ENCODE data around the gene APOH.

The APOH gene

DNA sequence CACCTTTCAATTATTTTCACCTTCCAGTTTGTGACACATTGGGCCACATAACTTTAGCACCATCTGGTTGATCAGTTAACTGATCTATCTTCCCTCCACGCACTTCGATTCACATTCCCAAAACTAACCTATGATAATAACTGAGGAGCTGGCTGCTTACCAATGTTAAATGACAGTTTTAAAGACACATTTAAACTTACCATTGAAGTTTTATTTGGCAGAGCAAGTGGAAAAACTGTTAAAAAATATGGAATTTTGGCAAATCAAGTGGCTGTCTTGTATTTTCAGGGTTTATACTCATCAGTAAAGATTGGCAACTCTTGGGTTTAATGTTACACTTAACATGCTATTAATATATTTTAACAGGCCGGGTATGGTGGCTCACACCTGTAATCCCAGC is 5.4 kb upstream of the APOH start:
- DNase-seq = no peak

DNA sequence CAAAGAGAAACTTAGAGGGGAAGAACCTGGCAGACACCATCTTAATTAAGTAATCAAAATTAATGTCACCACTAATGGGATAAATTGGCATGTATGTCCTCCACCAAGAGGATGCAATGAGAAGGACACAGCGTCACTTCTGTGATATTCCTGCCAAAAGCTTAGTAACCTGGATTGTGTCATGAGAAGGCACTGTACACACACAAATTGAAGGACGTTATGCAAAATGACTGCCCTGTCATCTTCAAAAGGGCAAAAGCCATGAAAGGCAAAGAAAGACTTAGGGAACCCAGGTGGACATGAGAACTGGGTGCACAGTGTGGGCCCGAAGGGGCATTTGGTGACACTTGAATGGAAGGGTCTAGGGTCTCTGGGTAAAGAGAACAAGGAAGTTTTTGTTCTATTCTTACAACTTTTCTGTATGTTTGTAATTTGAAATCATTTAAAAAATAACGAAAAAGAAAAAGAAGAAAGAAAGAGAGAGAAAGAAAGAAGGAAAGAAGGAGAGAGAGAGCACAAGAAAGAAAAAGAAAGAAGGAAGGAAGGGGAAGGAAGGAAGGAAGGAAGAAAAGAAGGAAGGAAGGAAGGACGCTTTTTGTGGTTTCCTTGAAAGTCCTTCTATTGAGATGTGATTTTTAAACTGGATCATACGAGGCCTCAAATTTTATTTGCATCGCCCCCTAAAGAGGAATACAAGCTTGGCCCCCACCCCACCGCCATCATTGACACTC is 4.0 kb upstream of the APOH start:
- DNase-seq = no peak

DNA sequence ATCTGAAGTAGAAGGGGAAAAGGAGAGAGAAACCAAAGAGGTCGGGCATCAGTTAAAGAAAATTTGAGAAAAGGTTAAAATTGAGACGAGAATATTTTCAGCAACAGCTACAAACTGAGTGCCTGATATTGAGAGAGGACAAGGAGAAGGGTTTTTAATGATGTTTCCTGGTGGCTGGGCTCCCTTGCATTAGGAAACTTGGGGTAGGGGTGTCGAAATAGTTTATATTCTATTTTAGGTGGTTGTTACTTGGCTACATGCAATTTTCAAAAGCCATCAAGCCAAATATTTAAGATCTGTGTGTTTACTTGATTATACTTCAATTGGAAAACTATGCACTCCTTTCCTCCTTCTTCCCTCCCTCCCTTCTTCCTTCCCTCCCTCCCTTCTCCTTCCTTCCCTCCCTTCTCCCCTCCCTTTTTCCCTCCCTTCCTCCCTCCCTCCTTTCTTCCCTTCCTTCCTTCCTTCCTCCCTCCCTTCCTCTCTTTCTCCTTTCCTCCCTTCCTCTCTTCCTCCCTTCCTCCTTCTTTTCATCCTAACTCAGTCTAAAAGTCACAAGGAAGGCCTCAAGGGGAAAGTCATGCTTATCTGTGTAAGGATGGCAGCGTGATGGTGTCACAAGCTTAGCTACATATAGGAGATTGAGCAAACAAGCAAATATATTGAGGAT is 1.8 kb upstream of the APOH start:
- no peak for DNase-seq

DNA sequence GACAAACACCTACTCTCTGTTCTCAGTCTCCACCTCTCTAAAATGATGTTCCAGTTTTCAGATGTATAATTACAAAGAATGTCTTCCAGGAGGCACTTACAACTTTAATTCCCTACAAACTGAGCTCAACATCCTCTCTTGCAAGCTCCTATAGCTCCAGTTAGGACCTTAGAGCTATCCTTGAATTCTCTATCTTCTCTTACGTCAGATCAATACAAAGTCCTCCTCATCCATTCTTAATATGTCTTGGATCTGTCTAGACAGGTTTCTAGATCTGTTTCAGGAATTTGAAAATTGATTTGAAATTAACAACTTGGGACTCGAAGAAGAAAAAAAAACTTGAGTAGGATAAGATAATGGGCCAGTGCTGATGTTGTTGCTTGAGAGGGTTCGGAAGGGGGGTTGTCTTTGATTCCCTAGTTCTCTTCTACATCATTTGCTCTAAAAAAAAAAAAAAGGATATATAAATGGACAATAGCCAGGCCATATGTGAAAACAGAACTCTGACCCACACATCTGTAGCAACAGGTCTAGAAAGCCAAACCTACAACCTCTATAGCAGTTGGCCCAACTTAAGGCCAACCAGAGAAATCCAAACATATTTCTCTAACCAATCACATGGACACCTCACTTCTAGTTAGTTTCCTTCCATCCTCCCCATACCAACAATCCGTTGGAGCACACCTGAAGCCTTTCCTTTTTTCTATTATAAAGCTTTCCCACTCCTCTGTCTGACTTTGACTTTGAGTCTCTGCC is 746 bp upstream of the APOH start:
- DNase-seq = no peak

DNA sequence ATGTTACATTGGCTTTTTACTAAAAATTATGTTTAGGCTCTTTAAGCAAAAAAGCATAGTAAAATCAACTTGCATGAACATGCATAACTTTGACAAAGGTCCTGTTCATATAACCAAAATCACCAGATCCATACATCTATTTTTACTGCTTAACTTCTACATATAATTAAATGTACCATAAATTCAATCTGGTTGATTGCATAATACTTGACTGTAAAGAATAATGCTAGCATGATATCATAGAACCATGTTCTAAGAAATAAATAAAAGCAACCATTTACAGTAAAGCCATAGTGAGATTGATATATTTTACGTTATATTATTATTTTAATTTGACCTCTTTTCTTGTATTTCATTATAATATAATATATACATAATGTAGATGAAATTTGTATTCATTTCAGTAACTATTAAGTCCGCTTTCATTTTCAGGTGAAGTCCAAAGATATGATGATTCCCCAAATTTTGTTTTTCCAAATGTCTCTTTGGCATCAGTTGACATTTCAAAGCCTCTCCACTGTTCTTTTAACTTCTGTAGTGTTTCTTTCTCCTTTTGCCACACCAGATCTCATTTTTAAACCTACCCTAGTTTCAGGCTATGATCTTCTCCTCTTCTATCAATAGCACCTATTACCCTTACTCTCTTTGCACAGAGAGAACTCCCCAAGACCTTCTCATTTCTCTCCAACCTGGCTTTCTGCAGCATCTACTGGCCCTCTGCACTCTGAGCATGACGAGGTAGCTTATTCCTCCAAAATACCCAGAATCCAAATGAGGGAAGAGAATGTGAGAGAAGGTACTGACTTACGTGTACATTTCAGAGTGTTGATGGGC is 1.8 kb downstream of the APOH start:
- no peak for DNase-seq

DNA sequence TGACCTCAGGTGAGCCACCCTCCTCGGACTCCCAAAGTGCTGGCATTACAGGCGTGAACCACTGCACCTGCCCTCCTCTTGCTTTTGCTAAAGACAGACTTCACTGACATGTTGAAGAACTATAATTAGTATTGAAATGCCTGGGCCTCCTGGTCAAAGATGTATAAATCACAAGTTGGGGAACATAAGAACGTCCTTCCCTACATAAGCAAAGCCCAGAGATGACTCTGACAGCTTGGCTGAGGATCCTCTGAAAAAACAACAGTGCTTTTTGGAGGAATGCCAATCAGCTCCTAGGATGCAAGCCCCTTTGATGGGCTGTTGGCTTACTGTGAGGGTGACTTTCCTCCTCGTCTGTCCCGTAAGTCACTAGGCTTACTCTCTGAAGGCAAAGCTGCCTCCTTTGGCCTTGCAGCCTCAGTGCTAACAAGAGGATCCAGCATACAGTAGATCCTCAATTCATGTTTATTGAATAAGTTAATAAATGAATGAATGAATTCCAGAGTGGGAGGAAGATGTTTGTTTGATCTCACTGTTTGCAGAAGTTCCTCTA is 6.3 kb downstream of the APOH start:
- DNase-seq = no peak

DNA sequence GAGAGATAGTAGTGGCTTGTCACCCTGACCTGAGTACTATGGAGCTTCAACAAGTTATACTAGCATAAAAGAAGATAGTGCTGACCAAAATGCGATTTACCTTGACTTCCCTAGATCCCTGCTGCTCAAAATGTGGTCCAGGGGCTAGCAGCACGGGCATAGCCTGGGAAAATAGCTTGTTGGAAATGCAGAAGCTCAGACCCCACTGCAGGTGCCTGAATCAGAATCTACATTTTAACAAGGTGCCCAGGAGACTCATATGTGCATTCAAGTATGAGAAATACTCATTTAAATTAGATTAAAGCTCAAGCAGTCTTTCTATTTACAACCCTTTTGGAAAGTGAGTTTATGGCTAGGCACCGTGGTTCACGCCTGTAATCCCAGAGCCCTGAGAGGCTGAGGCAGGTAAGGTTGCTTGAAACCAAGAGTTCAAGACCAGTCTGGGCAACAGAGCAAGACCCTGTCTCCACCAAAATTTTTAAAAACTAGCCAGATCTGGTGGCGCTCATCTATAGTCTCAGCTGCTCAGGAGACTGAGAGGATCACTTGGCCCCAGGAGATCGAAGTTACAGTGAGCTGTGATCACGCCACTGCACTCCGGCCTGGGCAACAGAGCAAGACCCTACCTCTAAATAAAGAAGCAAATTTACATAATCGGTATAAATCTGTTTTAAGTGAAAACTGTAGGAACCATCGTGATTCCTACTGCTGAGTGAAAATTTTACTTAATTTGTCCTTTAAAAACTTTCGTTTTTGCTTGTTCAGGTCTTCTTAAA is 7.3 kb downstream of the APOH start:
- no peak for DNase-seq

DNA sequence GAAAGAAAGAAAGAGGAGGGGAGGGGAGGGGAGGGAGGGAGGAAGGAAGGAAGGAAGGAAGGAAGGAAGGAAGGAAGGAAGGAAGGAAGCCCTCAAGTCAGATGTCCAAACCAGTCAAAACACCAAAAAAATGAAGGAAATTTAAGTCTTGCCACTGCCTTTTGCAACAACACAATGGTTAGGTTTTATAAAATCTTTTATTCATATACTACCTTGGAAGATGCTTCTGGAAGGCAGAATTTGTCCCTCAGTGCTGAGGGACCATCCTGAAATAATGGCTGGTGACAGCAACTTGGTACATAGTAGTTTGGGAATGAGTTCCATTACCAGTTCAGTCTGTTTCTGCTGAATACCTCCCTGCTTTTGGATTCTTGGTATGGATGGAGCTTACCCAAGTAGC is 7.9 kb downstream of the APOH start:
- DNase-seq = no peak

DNA sequence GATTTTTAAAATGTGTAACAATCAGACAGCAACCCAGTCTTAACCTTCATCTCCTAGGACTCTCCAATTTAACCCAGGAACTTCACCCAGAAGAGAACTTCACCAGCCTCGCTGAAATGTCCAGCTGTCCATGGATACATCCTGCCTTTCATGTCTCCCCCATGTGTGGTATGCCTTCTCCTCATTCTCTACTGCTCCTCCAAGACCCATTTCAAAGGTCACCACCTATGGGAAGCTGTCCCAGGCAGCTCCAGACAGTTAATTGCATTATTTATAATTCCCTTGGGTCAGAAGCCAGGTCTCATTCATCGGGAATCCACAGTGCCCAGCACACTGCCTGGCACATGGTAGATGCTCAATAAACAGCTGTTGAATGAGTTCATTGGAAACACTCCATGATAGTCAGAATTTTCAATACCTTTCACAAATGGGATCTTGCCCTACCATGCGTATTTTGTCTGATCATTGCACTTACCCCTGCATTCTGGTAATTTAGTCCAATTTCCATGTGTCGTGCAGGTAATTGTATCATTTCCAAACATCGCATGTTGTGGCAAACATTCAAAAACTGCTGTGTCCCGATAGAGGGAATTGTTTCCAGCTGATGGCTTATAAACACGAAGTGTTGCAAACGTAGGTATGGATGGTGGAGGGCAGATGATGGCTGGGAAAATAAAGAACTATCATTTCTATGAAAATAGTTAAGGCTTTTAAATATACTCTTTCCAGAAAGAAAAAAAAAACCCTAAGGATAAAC is 9.0 kb downstream of the APOH start:
- no peak for DNase-seq

DNA sequence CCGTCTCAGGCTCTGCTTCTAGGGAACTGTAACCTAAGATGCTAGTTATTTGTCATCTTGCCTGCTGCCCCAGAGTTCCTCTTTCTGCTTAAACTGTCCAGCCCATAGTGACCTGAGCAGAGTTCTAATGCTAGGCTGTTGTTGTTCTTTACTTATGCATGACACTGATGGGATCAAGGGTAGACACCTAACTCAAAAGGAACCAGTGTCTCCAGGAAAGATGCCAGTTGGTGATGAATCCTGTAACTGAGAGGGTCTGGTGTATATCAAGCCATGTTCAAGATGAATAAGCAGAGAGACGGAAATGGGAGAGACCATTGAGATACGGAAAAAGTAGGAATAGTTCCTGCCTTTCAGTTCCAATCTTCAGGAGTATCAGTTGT is 13.7 kb downstream of the APOH start:
- no peak for DNase-seq

DNA sequence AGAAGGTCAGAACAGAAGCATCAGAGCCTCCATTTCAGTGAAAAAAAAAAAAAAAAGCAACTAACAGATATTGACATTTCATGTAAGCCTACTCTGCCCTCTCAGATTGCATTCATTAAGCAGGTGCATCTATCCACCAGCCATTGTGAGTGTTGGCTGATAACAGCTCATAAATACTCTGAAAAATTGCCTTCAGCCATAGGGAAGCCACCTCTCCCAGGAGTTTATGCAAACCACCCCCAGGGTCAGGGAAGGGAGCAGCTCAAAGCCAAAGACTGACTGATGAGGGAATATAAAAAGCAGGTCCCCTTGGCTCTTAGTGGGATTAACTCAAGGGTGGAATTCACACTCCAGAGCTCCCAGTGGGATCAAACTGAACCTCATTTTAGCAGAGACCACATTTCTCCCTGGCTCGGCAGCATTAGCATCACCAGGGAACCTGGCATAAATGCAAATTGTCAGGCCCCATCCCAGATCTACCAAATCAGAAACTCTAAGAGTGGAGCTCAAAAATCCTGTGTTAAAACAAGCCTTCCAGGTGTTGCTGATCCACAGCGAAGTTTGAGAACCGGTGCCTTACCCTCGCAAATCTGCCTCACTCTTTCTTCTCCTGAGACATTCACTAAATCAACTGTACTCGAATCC is 14.2 kb downstream of the APOH start:
- DNase-seq = no peak

DNA sequence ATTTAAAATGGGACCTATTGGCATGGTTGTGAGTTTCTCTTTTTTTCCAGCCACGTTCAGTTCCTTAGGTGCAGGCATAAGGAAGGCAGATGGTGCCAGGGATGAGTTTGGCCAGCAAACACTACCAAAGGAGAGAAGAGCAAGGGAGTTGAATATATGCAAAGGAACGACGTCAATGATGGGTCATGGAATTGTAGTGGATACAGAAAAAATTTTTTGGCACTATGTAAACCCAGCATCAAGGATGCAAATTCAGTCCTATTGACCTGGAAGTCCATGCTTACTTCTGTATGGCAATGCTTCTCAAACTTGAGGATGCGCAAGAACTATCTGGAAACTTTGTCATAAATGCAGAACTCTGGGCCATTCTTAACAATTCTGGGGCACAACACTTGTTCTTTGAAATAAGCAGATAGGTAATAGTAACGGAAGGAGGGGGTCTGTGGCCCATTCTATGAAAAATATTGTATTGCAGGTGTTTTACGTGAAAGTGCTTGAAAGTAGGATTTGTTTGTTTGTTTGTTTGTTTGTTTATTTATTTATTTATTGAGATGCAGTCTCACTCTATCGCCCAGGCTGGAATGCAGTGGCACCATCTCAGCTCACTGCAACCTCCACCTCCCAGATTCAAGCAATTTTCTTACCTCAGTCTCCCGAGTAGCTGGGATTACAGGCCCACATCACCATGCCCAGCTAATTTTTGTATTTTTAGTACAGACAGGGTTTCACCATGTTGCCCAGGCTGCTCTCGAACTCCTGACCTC is 18.0 kb downstream of the APOH start:
- no peak for DNase-seq

DNA sequence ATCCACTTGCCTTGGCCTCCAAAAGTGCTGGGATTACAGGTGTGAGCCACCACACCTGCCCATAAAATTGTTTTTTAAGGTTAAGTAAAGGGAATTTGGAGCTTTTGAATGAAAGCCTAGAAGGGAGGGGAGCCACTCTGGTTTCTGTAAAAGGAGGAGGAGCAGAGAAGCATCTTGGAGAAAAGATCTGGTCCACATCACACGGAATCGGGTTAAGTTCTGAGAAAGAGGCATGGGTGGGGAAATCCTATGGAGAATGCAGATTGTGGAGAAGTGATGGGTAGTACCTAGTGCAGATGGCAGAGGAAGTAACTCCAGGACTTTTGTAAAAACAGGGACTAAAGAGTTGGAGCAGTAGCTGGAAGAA is 19.0 kb downstream of the APOH start:
- no peak for DNase-seq

DNA sequence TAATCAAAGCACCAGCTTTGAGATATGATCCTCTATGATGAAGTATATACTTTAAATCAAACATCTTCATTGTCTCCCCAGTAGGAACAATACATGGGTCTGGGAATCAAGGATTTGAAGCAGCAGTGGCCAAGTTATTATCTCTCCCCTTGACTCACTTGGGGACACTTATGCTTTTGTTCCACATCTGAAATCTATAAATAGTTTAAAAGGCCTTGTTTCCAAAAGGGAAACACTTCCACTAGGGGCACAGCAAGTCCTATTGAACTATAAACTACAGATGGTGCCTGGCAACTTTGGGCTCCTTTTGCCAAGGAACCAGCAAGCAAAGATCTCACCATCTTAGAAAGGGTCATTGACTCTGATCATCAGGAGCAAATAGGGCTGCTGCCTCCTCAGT is 21.3 kb downstream of the APOH start:
- DNase-seq = no peak

DNA sequence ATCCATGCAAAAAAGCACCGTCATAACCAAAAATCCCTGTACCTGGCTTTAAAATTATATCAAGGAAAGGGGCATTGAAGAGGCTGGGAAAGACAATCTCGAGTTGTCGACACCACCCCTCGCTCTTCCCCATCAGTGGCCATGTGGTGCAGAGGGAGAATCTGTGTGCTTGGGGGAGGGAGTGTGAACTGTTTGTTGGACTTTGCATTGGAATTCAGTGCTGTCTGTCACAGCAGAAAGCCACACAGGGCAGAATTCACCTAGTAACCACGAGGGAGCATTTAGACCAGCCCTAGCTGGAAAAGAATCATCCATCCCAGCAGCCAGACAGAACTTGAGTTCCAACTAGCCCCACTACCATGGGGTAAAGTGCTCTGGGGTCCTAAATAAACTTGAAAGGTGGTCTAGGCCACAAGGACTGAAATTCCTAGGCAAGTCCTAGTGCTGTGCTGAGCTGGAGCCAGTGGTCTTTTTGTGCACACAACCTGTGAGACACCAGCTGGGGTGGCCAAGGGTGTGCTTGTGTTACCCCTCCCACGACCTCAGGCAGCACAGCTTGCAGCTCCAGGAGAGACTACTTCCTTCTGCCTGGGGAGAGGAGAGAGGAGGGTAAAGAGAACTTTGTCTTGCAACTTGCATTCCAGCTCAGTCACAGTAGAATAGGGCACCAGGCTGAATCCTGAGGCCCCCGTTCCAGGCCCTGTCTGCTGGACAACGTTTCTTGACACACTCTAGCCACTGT is 25.8 kb downstream of the APOH start:
- DNase-seq = no peak

DNA sequence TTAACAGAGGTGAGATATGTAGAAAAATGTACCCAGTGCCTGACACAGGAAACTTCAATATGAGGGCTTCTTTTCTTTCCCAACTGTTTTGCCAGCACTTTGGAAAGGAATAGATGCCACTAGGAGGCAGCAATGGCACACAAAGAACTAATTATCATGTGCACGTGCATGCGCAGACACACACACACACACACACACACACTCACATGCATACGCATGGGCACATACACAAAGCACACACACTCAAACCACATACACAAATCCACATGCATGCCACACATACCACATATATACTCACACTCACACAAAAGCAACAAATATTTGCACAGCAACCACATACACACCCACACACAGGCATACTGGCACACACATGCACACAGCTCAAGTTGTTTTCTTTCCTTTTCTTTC is 28.5 kb downstream of the APOH start:
- DNase-seq = peak; percentile 65

DNA sequence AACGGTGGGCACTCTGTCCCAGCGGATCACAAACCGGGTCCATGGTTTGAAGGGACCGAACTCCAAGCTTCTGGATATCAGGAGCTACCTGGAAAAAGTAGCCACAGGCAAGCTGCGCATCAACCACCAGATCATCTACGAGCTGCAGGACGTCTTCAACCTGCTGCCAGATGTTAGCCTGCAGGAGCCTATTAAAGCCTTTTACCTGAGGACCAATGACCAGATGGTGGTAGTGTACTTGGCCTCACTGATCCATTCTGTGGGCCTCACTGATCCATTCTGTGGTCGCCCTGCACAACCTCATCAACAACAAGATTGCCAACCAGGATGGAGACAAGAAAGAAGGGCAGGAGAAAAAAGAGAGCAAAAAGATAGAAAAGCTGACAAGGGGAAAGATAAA is 31.0 kb downstream of the APOH start:
- DNase-seq = no peak

DNA sequence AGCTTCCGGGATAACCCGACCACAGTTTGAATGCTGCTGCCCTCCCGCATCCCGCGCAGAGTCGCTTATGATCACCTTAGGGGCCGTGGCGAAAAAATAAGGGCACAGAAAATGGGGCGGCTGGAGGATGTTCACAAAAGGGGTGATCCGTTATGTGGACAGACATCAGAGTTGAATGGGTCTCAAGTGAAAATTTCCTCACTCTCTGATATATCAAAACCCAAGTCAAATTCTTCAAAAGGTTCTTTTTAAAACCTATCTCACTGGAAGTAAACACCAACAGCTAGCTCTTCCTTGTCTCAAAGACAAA is 36.9 kb downstream of the APOH start:
- no peak for DNase-seq

DNA sequence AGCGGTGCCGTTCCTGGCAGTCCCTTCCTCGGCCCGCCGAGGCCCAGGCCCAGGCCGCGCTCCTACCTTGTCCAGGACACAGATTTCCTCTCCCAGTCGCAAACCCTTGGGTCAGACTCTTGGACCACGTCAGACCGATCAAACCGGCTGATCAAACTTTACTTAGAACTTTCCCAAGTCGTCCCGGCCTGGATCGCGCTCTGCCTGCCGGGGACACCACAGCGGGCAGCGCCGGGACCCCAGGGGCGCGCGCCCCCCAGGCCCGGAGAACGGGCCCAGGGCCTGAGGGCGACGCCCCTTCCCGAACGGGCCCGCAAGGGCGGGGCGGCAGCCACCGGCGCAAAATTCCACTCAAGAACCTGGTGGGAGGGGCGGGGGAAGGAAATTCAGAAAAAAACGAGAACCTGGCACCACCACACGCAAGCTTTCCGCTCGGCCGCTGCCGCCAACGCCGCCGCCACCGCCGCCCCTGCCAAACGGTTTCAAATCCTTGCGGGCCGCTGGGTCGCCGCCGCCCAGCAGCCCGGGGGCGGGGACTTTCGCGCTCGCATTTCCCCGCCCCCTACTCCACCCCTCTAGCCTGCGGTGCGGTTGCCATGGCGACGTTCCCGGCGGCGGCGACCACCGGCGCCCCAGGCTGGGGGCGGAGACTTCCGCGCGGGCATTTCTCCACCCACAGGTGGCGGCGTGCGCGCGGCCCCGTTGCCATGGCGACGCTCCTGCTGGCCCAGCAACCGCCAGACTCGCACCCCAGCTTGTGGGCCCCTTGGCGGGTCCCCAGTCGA is 37.4 kb downstream of the APOH start, which contains the start of gene CEP112:
Gene CEP112 (minus strand): TSS at position 541 of the 785 bp plus-strand sequence.
- DNase-seq = peak; percentile 58

All from suppressor macrophage treated with lipopolysaccharide for 4 hours (primary cell).